Measurements from ENCODE around the gene SZT2. TPM values are rescaled to one million over a fixed set of nuclear protein-coding genes. Genes with fewer than 3 reads are reported as not detected.

Gene SZT2
- total and polyA plus RNA-seq, 5 donors, result 20.8 to 36.4 (median 32.6) TPM

DNA sequence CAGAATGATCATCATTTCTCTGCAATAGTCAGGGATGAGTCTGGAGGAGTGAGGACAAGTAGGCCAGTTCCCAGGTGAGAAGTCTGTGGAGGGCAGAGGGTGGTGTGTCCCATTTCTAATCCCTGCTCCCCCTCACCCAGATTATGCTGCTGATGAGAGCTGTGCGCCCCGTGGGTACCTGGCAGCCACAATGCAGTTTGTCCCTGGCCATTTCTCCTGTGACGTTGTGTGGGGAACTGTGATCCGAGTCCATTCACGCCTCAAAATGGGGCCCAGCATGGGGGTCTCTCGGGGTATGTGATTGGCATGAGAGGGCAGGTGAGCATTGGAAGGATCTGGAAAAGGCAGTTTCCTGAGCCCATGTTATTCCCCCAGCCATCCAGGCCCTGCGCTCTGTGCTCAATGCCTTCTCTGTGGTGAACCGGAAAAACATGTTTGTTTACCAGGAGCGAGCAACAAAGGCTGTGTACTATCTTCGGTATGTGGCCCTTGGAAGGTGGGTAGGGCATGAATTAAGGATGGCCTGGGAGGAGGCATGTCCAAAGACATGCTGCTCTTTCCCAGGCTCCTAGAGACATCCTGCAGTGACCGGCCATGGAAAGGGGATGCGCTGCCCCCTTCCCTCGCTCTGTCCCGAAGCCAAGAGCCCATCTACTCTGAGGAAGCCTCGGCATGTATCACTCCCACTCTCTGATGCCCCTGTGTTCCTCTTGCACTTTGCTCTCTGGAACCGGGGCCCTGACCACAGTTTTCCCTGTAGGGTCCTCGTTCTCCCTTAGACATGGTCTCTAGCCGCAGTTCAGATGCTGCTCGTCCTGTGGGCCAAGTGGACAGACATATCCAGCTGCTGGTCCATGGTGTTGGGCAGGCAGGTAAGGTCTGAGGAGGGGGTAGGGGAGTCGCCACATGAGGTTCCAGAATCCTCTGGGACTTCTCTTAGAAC lies 47.6 kb downstream of the SZT2 start:
- Histone ChIP-seq H3K27me3 (ENCODE audit: control insufficient read depth, insufficient read depth) (no peaks in the 10 kb centered on the region), H3K4me3 (ENCODE audit: low read length) (no peak overlapping the region), H3K27ac (ENCODE audit: low read length) (no peak overlapping the region), H3K9me3 (ENCODE audit: control insufficient read depth, low read length) (no peaks in the 10 kb centered on the region), H3K4me1 (ENCODE audit: control insufficient read depth, insufficient read depth, low read length) (no peaks in the 10 kb centered on the region)
- 95% methylated on average over 20 of the region's 20 CpGs for WGBS
- DNase-seq (no peak), ATAC-seq (no peak)
- intact Hi-C loops (cut with DNase I), result no loop called here

DNA sequence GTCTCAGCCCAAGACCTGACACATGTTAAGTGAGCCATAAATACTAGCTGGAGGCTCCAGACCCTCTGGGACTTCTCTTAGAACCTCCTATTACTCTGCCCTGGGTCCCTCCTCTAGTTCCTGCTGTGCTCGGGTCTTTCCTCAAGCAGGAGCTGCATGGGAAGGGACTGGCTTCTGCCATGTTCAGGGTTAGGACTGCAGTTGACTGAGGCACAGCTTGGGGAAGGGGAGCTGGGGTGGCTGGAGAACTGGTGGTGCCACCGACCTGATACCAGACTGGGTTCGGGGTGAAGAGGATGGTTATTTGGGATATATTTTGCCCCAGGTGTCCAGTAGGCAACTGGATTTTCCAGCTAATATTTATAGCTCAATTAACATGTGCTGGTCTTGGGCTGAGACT lies 48.3 kb downstream of the SZT2 start:
- Histone ChIP-seq H3K4me1 (ENCODE audit: control insufficient read depth, insufficient read depth, low read length) (no peaks in the 10 kb centered on the region), H3K27ac (ENCODE audit: low read length) (no peak overlapping the region), H3K27me3 (ENCODE audit: control insufficient read depth, insufficient read depth) (no peaks in the 10 kb centered on the region), H3K4me3 (ENCODE audit: low read length) (no peak overlapping the region), H3K9me3 (ENCODE audit: control insufficient read depth, low read length) (no peaks in the 10 kb centered on the region)
- intact Hi-C loops (cut with DNase I), result no loop called here
- no peak for DNase-seq
- 87% methylated on average over 3 of the region's 3 CpGs for WGBS
- no peak for ATAC-seq

DNA sequence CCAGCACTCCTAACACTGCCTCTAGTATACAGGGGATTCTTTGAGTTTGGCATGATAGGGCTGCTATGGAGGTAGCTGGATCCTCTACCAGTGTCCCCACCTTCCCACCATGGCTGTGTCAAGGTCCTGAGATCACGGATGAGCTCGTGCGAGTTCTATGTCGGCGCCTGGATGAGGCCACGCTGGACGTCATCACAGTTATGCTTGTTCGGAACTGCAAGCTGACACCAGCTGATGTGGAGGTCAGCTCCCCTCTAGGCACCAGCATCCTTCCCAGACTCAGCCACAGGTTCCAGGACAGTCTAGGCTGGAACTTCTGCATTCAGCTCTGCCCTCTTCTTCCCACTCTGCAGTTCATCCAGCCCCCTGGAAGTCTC lies 48.9 kb downstream of the SZT2 start:
- Histone ChIP-seq H3K4me1 (ENCODE audit: control insufficient read depth, insufficient read depth, low read length) (no peaks in the 10 kb centered on the region), H3K27ac (ENCODE audit: low read length) (no peak overlapping the region), H3K27me3 (ENCODE audit: control insufficient read depth, insufficient read depth) (no peaks in the 10 kb centered on the region), H3K4me3 (ENCODE audit: low read length) (no peak overlapping the region), H3K9me3 (ENCODE audit: control insufficient read depth, low read length) (no peaks in the 10 kb centered on the region)
- intact Hi-C loops (cut with DNase I), result no loop called here
- ATAC-seq (no peak), DNase-seq (no peak)
- WGBS, result 94% methylated on average over 8 of the region's 8 CpGs

DNA sequence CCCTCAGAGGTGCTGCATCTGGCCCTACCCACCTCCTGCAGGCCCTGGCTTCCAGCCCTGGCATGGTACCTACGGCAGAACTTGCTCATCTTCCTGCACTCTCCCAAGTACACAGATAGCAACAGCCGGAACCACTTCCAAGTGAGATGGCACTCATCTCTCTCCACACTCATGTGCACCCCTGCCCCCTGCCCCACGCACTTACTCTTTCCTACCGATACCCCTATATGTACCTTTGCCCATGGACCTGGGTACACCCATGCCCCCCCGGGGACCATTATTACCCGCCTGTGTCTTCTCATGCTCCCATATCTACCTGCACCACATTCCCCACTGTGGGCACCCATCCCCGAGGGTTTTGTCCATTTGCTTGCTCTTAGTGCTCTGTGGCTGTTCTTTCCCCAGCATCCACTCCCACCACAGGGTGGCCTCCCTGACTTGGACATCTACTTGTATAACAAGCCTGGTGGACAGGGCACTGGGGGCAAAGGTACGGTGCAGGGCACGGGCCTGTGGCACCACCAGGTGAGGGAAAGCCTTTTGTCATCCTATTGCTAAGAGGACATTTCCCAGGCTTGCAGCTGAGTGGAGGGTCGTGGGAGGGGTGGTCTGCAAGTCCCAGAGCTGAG lies 49.4 kb downstream of the SZT2 start:
- 87% methylated on average over 10 of the region's 10 CpGs for WGBS
- no peaks in the 10 kb centered on the region for H3K9me3 ChIP-seq (ENCODE audit: control insufficient read depth, low read length)
- H3K4me1 ChIP-seq (ENCODE audit: control insufficient read depth, insufficient read depth, low read length), result no peaks in the 10 kb centered on the region
- no peak overlapping the region for H3K4me3 ChIP-seq (ENCODE audit: low read length)
- intact Hi-C loops (cut with DNase I), result no loop called here
- DNase-seq, result peak in 1 of 3 donors; percentile 41
- no peak overlapping the region for H3K27ac ChIP-seq (ENCODE audit: low read length)
- no peaks in the 10 kb centered on the region for H3K27me3 ChIP-seq (ENCODE audit: control insufficient read depth, insufficient read depth)
- no peak for ATAC-seq

DNA sequence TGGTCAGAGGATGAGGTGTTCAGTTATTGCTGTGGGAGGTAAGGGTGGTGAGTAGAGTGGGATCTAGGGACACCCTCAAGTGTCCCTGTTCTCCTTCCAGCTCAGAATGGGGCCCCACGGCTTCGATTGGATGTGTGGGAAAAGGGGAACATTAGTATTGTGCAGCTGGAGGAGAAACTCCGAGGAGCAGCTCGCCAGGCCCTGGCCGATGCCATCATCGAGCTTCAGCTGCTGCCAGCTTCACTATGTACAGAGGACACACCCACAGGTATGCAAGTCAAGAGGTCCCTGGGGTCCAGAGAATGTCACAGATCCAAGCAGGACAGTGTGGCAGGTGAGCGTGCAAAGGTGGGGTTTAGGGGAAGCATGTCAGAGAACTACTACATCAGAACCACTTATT lies 50.1 kb downstream of the SZT2 start:
- intact Hi-C loops (cut with DNase I), result no loop called here
- ATAC-seq, result no peak
- Histone ChIP-seq H3K4me3 (ENCODE audit: low read length) (no peak overlapping the region), H3K9me3 (ENCODE audit: control insufficient read depth, low read length) (no peaks in the 10 kb centered on the region), H3K27me3 (ENCODE audit: control insufficient read depth, insufficient read depth) (no peaks in the 10 kb centered on the region), H3K27ac (ENCODE audit: low read length) (no peak overlapping the region), H3K4me1 (ENCODE audit: control insufficient read depth, insufficient read depth, low read length) (no peaks in the 10 kb centered on the region)
- no peak for DNase-seq
- 97% methylated on average over 7 of the region's 7 CpGs for WGBS

DNA sequence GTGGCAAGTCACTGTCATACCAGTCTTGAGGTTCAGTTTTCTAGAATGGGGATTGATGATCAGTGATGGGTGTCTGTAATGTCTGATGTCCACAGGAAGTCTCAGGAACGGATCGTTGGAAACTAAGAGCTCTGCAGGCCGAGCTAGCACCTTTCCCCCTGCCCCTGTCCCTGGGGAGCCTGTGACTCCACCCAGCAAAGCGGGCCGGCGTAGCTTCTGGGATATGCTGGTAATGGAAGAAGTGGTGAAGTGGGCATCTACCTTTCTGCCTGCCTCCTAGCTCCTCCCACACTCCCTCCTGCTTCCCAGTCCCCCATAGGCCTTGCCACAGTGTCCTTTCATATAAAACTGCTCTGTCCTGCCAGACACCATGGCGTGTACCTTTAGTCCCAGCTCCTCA lies 50.7 kb downstream of the SZT2 start:
- intact Hi-C loops (cut with DNase I), result no loop called here
- Histone ChIP-seq H3K4me1 (ENCODE audit: control insufficient read depth, insufficient read depth, low read length) (no peaks in the 10 kb centered on the region), H3K27me3 (ENCODE audit: control insufficient read depth, insufficient read depth) (no peaks in the 10 kb centered on the region), H3K27ac (ENCODE audit: low read length) (no peak overlapping the region), H3K9me3 (ENCODE audit: control insufficient read depth, low read length) (no peaks in the 10 kb centered on the region), H3K4me3 (ENCODE audit: low read length) (no peak overlapping the region)
- 90% methylated on average over 7 of the region's 7 CpGs for WGBS
- ATAC-seq (no peak), DNase-seq (peak in 1 of 3 donors; percentile 52)

DNA sequence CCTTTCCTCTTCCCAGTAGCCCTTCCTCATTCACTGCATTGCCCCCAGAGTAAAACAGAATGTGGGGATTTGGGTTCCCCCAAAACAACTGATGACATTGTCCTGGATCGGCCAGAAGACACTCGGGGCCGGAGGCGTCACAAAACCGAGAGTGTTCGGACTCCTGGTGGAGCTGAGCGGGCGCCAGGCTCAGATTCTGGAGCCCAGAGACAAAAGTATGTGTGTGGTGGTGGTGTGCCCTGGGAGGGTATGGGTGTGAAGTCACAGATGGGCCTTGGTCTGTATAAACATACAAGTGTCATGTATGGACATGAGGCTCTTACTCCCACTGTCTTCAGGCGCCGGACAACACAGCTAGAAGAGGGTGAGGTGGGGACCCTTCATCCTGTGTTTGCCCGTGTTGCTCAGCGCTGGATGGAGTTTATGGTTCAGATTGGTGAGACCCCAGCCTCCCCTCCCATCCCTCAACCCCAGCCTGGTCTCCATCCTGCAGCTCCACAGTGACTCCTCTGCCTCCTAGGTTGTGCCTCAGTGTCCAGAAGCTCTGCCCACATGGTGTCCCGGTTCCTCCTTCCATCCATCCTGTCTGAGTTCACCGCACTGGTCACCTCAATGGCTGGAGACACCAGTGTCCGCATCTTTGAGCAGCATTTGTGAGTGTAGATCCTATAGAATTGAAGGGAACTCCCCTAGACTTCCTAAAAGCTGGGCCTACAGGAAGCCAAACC lies 51.6 kb downstream of the SZT2 start:
- no peaks in the 10 kb centered on the region for H3K27me3 ChIP-seq (ENCODE audit: control insufficient read depth, insufficient read depth)
- ATAC-seq, result no peak
- H3K4me1 ChIP-seq (ENCODE audit: control insufficient read depth, insufficient read depth, low read length), result no peaks in the 10 kb centered on the region
- WGBS, result 94% methylated on average over 15 of the region's 15 CpGs
- intact Hi-C loops (cut with DNase I), result no loop called here
- no peak overlapping the region for H3K4me3 ChIP-seq (ENCODE audit: low read length)
- DNase-seq, result no peak
- H3K9me3 ChIP-seq (ENCODE audit: control insufficient read depth, low read length), result no peaks in the 10 kb centered on the region
- no peak overlapping the region for H3K27ac ChIP-seq (ENCODE audit: low read length)

DNA sequence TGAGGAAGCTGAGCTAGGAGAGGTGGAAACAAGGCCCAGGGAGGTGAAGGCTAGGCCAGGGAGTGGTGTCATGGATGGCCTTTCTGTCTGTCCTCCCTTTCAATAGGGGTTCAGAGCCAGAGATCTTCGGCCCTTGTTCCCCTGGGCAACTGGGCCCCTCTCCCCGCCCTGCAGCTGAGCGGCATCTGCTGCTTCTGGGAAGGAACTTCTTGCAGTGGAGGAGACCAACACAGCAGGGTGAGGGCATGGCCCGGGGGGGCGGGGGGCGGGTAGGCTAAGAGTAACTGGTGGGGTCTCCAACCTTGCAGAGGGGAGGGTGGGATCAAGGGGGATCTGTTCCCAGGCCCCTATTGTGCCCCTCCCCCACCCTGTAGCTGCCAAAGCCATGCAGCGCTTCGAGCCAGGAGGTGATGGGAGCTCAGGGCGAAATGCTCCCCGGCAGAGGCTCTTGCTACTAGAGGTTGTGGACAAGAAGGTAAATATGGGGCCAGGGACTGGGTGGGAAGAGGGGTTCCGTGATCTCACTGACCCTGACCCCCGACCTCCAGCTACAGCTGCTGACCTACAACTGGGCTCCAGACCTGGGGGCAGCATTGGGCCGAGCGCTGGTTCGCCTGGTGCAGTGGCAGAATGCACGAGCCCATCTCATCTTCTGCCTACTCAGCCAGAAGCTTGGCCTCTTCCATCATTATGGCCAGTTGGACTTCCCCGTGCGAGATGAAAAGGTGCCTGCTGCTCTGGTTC lies 52.4 kb downstream of the SZT2 start:
- intact Hi-C loops (cut with DNase I), result no loop called here
- no peak overlapping the region for H3K4me3 ChIP-seq (ENCODE audit: low read length)
- H3K27ac ChIP-seq (ENCODE audit: low read length), result no peak overlapping the region
- H3K27me3 ChIP-seq (ENCODE audit: control insufficient read depth, insufficient read depth), result no peaks in the 10 kb centered on the region
- WGBS, result 92% methylated on average over 18 of the region's 18 CpGs
- H3K4me1 ChIP-seq (ENCODE audit: control insufficient read depth, insufficient read depth, low read length), result no peaks in the 10 kb centered on the region
- no peaks in the 10 kb centered on the region for H3K9me3 ChIP-seq (ENCODE audit: control insufficient read depth, low read length)
- DNase-seq, result peak in 1 of 3 donors; percentile 53
- ATAC-seq, result no peak

DNA sequence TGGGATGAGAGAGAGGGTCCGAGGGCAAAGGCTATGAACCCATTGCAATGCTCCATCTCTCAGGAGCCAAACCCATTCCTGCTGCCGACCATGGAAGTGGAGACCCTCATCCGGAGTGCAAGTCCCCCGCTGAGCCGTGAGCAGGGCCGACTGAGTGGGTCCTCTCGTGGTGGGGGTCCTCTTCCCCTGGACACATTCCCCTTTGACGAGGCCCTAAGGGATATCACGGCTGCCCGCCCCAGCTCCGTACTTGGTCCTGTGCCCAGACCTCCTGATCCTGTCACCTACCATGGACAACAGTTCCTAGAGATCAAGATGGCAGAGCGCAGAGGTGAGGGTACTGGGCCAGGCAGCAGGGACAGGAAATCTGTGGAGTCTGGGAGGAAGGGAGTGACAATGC lies 53.1 kb downstream of the SZT2 start:
- DNase-seq (peak in 1 of 3 donors; percentile 47), ATAC-seq (no peak)
- WGBS, result 88% methylated on average over 12 of the region's 12 CpGs
- H3K4me3 ChIP-seq (ENCODE audit: low read length), result no peak overlapping the region
- no peaks in the 10 kb centered on the region for H3K27me3 ChIP-seq (ENCODE audit: control insufficient read depth, insufficient read depth)
- no peaks in the 10 kb centered on the region for H3K9me3 ChIP-seq (ENCODE audit: control insufficient read depth, low read length)
- intact Hi-C loops (cut with DNase I), result no loop called here
- H3K27ac ChIP-seq (ENCODE audit: low read length), result no peak overlapping the region
- H3K4me1 ChIP-seq (ENCODE audit: control insufficient read depth, insufficient read depth, low read length), result no peaks in the 10 kb centered on the region

DNA sequence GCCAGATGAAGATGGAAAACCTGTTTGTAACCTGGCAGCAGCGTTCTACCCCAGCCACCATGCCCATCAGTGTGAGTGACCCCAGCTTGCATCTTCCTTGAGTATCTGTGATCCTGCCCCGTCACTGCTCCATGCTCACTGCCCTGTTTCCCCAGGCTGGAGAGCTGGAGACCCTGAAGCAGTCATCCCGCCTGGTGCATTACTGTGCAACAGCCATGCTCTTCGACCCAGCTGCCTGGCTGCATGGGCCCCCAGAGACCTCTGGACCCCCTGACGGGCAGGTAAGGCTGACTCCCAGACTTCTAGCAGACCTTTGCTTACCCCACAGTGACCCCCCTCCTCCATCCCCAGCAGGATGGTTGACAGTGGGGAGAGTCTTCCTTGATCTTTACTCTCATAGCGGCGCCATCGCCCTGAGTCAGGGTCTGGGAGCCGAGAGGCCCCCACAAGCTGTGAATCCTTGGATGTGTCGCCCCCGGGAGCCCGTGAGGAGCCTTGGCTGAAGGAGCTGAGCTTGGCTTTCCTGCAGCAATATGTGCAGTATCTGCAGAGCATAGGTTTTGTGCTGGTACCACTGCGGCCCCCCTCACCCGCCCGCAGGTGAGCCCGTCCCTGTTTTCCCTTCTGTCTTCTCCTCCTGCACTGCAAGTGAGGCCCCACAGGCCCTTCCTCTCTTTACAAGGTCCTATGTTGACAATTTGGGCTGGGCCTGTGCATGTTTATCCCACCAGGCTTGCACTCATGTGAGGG lies 53.7 kb downstream of the SZT2 start:
- no peak for DNase-seq
- Histone ChIP-seq H3K9me3 (ENCODE audit: control insufficient read depth, low read length) (no peaks in the 10 kb centered on the region), H3K27ac (ENCODE audit: low read length) (no peak overlapping the region), H3K4me3 (ENCODE audit: low read length) (no peak overlapping the region), H3K4me1 (ENCODE audit: control insufficient read depth, insufficient read depth, low read length) (no peaks in the 10 kb centered on the region), H3K27me3 (ENCODE audit: control insufficient read depth, insufficient read depth) (no peaks in the 10 kb centered on the region)
- intact Hi-C loops (cut with DNase I), result no loop called here
- no peak for ATAC-seq
- WGBS, result 94% methylated on average over 16 of the region's 16 CpGs
